HG03575 (cell line): ENCODE measurements around the gene SYNDIG1.

Experiments
- ATAC-seq: cut with Tn5 transposase; IDR thresholded peaks from one replicate; pipeline ENCODE4 v1.9.1; 2021; ENCODE audit not compliant: unreplicated experiment, insufficient number of reproducible peaks, low FRiP score; ENCODE audit errors: extremely low read depth

The SYNDIG1 gene

DNA sequence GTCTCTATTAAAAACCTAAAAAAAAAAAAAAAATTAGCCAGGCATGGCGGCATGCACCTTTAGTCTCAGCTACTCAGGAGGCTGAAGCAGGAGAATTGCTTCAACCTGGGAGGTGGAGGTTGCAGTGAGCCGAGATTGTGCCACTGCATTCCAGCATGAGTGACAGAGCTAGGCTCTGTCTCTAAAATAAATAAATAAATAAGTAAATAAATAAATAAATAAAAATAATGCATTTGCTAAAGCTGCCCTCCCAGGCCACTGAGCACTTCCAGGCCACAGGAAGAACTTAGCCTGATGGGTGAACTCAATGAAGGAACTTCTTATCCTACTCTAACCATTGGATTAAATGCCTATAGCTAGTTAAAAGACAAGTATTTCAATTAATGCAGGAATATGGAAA lies 104.9 kb downstream of the SYNDIG1 start:
- no peak for ATAC-seq

DNA sequence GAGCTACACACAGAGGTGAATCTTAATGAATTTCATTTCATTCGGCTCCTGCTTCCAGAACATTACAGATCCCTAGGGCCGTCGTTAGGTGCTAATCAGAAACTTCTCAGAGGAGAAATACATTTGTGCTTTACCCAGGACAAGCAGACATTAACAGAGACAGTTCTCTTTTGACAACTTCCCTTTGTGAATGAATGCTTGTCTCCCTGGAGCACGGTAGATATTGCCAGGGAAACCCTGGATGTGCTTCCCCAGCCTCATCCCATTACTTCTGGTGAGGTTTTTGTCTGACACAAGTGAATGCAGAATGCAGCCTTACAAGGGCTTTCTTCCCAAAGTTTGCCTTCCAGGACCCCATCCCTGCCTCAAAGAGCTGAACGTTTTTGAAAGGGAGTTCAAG lies 105.4 kb downstream of the SYNDIG1 start:
- no peak for ATAC-seq

DNA sequence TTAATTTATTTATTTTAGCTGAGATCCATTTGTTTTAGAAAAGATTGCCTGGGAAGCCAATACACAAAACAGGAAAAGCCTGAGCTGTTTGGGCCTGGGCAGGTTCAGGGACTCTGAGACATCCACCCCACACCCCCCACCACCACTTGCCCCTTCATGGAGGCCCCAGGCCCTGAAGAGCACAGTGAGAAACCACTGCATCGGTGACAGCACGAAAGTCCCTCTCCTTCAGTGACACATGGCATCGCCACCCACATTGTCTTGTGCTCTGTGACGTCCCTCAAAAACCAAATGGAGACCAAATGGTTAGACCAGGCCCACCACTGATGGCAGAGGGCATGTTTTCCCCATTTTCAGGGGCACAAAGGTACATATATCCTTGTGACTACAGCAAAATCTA lies 106.4 kb downstream of the SYNDIG1 start:
- no peak for ATAC-seq

DNA sequence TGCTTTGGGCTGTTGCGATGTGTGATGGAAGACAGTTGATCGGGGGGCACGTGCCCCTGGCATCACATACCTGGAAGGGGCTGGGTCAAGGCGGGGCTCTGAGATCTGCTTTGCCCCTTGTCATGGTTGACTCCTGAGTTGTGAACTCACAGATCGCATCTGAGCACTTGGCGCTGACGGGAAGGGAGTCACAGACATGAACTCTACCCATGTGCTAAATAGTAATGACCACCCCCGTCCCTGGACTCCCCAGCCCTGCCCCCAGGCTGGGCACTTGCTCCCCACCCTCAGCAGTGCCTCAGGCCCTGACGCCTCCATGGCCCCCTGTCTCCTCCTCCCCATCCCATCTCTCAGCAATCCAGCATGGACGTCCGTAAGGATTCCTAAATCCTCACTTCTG lies 107.0 kb downstream of the SYNDIG1 start:
- ATAC-seq: no peak

DNA sequence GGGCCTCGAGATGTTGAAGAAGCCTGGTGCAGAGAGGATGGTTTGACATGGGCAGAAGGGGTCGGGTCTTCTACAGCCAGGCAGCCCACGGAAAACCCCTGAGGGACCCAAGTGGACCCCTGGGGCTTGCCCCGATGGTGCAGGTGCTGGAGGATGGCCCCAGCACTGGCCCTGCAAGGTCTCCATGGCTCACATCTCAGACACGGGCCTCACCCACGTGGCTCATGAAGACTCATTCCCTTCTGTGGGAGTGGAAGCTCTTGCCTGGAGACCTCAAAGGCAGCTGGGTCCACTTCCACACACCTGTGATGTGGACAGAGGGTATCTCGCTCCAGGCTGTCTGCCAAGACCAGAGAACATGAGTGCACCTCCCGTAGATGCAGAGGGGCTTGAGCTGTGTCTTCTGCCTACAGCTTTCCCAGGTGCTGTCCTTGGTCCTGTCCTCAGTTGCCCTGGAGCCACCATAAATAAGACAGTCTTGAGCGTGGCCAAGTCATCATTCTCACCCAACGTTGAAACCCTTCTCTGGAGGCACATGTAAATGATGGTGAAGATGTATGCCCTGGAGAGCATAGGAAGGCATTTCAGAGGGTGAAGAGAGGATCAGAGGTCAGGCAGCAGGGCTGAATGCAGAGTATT lies 108.0 kb downstream of the SYNDIG1 start:
- no peak for ATAC-seq

DNA sequence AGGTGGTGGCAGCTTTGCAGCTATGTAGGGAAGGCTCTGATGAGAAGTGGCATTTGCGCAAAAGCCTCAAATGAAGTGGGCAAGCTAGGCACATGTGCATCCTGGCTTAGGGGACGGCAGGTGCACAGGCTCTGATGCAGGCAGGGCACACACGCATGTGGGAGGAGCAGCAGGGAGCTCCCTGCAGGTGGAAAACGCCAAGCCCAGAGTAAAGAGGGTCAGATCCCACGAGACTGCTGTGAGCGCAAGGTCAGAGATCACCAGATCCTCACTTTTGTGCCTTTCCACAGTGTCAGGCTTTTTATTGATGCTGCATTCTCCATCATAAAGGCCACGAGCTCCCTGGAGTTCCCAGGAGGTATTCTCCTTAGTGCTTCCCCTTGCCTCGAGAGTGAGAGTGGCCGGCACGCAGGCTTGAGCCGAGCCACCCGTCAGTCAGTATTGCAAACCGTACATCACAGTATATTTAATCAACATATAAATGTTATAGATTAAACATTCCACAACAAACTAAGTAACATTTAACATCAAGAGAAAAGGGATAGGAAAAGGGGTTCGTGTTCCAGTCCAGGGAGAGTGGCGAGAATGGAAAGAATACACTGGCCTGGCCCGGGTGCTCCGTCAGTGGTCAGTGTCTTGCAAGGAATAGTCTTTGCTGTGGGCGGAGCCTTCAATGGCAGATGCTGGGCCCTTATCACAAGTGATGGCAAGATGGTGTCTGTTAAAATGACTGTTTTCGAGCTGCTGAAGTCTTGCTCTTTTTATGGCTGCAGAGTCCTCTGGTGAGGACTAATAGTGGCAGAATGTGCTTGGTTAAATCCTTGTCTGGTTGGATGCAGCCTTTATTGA lies 109.4 kb downstream of the SYNDIG1 start:
- ATAC-seq: no peak

DNA sequence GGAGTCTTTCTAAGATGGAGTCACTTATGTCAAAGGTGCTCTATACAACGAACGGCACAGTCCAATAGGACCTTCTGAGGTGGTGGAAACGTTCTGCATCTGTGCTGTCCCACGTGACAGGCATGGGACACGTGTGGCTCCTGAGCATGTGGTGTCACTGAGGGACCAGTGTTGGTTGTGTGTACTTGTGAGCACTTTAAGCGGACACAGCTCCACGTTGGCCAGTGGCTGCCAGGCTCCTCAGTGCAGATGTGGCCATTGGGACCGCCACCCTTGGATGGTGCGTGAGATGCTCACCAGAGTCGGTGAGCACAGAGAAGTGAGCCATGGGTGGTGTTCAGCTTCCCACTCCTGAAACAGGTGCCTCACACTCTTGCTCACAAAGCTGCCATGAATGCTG lies 110.0 kb downstream of the SYNDIG1 start:
- ATAC-seq: no peak

DNA sequence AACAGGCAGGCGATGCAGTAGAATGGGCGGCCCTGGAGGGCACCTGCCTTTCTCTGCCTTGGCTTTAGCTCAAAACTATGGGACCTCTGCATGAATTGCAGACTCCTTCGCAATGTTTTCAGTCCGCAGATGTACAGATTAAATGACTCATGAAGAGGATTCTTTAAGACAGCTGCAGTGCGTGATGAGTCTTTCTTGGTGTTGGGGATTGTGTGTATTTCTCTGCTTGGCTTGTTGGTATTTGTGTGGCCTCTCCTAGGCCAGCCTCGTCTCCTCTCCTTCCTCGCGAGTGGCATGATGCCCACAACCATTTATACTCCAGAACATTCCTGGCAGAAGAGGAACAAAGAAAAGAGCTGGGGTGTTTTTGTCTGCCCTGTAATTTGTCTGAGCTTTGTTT lies 110.6 kb downstream of the SYNDIG1 start:
- ATAC-seq: no peak

DNA sequence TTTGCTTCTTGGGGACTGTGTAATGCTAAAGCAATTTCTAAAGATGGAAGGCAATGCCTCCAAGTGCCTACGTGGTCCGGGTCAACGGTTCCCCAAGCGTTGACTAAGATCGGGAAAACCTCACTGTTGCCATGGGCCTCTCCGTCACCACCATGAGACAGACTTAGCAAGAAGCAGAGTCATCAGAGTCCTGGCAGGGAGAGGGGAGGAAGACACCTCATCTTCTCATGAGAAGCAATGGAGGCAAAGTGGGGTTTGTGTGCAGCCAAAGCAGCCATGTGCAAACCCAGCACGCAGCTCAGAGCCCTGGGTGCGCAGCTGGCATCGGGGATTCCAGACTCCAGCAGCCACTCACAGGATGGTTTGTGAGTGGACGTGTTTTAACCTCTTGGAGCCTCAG lies 111.4 kb downstream of the SYNDIG1 start:
- ATAC-seq: no peak

DNA sequence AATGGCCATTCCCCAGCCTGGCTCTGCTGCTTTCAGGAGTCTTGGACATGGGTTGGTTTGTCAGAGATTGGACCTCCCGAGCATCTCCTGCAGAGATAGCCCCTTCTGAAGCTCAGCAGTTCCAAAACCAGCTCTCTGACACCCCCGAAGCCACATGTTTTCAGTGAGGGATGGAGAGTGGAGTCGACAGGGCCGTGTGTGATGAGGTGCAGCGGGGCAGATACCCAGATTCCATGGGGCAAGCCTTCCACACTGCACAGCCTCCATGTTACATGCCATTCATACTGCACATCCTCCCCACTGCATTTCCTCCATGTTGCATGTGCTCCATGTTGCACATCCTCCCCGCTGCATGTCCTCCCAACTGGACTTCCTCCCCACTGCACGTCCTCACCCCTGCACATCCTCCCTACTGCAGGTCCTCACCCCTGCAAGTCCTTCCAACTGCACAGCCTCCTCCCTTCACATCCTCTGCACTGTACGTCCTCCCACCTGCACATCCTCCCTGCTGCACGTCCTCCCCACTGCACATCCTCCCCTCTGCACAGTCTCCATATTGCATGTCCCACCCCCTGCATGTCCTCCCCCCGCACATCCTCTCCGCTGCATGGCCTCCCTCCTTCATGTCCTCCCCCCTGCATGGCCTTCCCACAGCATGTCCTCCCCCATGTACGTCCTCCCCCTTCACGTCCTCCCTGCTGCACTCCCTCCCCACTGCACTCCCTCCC lies 112.2 kb downstream of the SYNDIG1 start:
- no peak for ATAC-seq

DNA sequence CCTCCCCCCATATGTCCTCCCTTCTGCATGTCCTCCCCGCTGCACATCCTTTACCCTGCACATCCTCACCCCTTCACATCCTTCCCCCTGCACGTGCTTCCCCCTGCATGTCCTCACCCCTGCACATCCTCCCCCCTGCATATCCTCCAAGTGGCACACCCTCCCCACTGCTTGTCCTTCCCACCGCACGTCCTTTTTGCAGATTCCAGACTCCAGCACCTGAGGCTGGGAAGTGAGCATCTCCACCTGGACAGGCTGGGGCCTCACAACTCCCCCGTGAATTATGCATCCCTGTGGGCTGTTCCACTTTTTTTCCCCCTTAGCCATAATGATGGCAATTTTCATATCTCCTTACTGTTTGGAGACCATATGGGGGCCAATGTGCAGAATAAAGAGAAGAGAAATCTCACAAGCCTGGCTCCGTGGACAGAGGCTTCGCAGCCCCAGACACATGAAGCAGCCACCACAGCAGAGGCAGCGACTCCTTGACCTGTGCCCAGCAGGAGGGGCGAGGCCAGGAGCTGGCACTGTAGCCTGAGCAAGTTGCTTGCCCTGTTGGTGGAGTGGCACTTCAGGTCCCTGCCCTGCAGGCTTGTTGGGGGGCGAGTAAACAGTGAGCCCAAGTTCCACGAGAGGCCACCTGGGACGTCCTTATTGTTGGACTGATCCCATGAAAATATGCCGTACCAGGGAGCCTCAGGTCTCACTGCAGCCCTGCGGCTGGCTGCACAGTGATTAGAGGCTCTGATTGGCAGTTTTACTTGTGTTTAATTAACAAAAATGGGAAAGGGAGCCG lies 113.1 kb downstream of the SYNDIG1 start:
- no peak for ATAC-seq

DNA sequence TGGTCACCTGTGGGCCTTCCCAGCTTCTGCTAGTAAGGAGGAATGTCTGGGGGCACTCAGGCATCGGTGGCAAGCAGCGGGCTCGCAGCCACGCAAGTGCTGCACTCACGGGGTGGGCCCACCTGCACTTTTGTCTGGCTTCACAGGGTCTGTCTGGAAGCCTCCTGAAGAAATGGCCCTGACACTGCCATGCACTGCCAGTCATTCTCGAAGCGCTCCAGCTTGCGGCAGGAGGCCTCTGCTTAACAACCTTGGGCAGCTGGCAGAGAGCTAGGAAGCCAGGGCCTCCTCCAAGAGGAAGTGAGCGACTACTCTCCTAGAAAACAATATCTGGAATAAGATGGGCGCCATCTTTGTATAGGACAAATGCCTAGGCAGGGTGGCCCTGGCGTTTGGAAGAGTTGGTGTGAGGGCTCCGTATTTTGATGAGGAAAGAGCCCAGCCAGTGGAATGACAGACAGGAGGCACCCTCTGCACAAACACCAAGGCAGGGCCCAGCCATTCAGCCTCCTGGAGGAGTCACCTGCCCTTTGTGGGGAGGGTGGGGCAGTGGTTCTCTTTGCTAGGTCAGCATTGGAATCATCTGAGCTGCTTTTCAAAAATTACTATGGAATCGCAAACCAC lies 113.9 kb downstream of the SYNDIG1 start:
- no peak for ATAC-seq

DNA sequence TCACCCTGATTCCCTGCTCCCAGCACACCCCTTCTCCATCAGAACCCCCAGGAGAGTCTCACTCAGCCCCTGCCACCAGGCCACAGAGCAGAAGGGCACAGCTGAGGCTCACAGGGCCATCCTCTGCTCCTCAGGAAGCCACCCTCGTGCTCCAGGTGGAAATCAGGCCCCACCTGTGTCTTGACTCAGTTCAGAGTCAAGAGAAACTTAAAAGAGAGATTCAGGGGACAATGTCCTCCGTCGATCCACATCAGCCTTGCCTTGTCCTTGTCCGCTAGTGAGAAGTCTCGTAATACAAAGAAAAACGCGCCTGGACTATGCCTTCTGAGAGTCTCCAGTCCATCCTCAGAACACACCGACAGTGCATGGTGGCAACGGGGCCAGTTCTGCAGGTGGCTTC lies 114.6 kb downstream of the SYNDIG1 start:
- no peak for ATAC-seq

DNA sequence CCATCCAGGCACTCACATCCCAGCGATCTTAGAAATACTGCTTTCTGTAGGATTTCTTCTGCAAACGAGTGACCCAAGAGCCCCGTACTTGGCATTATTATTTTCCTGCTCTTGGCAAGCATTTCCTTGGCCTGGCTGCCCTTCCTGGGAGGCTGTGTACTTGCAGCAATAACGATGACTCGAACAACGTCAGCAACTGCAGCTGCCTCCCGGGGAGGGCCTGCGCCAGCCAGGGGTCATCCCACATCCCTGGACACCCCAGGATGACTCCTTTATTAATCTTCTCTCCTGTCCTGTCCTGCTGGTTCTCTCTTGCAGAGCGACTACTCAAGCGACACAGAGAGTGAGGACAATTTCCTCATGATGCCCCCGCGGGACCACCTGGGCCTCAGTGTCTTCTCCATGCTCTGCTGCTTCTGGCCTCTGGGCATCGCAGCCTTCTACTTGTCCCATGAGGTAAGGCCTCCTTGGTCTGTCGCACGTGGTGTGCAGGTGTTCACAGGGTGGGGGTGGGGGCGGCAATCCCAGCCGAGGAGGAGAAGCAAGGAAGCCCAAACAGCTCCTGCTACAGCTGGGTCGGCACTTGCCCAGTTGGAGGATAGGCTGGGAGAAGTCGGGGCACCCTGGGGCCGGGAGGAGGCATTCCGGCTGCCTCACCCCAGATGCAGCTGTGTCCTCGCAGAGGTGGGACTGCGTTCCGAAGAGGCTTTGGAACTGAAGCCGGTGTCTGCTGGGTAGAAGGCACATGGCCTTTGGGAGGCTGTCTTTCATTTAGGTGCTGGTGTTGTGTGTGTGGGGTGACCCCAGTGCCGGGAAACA lies 115.3 kb downstream of the SYNDIG1 start:
- ATAC-seq: no peak

DNA sequence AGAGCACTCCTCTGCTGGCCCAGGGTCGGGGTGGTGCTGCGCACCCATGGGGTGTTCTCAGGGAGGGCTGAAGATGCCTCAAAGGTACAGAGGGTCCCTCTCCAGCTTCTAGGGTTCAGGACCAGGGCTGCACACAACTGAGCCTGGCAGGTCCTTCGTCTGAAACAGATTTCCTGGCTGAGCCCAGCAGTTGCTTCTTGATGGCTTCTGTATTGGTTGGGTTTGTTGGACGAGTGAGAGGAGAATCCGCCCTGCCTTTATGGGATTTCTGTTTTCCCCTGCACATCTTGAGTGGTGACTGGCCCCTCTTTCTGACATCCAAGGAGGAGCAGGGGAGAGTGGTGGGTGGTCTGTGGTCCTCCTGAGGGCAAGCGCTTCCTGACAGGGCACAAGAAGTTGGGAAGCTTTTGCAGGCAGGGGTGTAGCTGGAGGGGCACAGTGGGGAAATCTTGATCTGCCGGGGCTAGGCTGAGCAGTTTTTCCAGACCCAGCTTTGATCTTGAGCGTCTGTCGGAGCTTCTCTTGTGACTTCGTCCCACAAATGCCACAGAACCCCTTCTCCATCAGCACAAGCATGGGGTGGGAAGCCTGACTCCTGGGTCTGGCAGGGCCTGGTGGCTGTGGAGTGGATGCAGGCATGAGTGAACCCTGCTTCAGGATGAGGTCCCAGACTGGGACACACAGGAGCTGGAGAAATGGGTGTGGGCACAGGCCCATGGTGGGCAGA lies 116.5 kb downstream of the SYNDIG1 start:
- no peak for ATAC-seq

DNA sequence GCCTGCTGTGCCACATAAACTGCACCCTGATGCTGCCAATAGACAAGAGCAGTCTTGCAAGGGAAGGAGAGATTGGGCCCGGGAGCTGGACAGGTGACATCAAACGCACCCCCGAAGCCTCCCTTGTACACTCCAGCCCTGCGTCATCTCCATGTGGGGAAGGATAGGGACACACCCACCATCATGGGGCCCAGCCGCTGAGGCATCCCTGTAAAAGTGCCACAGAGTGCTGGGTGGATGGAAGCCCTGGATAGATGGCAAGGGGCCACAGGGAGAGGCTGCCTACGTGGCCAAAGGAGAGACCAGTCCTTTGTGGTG lies 117.1 kb downstream of the SYNDIG1 start:
- no peak for ATAC-seq

DNA sequence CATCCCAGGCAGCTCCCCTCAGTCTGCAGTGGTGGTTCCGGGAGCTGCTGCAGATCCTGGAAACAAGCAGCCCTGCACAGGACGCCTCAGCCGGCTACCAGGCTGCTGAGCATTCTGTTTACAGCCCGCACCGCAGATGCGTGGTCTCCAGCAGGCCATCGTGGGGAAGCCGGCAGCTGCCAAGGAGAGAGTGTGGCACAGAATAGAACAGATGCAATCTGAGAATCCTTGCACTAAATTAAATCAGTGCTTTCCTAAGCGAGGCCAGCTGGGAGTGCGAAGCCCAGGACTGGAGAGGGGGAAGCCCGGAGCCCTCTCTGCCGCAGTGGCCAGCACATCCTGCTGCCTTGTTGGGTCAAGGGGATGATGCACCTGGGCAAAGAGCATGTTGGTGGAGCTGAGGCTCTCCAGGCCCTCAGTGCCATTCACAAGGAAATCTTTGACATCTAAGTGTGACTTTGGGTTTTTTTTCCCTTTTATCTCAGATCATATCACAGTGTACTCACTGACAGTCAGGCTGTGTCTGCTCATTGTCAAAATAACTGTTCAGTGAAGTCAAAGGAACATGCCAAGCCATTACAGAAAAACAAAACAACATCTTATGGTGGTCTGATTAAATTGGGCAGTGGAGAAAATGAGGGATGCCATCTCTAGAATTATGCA lies 118.1 kb downstream of the SYNDIG1 start:
- ATAC-seq: no peak
